HL-60 (cell line): ENCODE results near the gene AASS.

Source experiments
- DNase-seq, 2 experiments: peaks; one replicate each; pipeline ENCODE4 v3.0.0-alpha.2; 2010 to 2020; ENCODE audit warnings: low read depth in 1 of 2, low spot score in 1 of 2
- H3K27ac ChIP-seq: fragments of 250-450 bp; sonication (Bioruptor Pico); replicated peaks from 2 replicates; pipeline ENCODE4 v1.5.1; 2020; ENCODE audit warnings: mild to moderate bottlenecking, moderate library complexity
- H3K27me3 ChIP-seq: fragments of 250-450 bp; sonication (Bioruptor Pico); 2 replicates; pipeline ENCODE4 v1.5.1; 2021; ENCODE audit warnings: mild to moderate bottlenecking, moderate library complexity; ENCODE audit not compliant: insufficient read depth, poor library complexity, severe bottlenecking
- H3K4me3 ChIP-seq: replicated peaks from 2 replicates; pipeline ENCODE4 v1.5.1; 2011; ENCODE audit warnings: mild to moderate bottlenecking, control low read depth, low read length; ENCODE audit not compliant: insufficient read depth
- GABPA ChIP-seq: IDR thresholded peaks from 2 replicates; pipeline ENCODE4 v1.6.1; 2012; ENCODE audit warnings: low read depth
- POLR2AphosphoS5 ChIP-seq: IDR thresholded peaks from 2 replicates; pipeline ENCODE4 v1.6.1; 2012; ENCODE audit warnings: low read depth
- SPI1 ChIP-seq: IDR thresholded peaks from 2 replicates; pipeline ENCODE4 v1.6.1; 2012; ENCODE audit warnings: low read depth, mild to moderate bottlenecking, borderline replicate concordance
- TF ChIP-seq, protein P1 (sequence below): IDR thresholded peaks from one replicate; pipeline ENCODE4 v1.5.1; 2011; ENCODE audit warnings: low read length, control low read depth, inconsistent platforms; ENCODE audit not compliant: insufficient read depth
- TF ChIP-seq, protein P2 (sequence below): IDR thresholded peaks from 2 replicates; pipeline ENCODE4 v1.6.1; 2012; ENCODE audit warnings: low read depth; ENCODE audit not compliant: insufficient replicate concordance

Gene AASS

GRCh38 chr7:122148081-122148480 lies 4.0 kb upstream of the AASS start:
- TF ChIP-seq, protein P1, sequence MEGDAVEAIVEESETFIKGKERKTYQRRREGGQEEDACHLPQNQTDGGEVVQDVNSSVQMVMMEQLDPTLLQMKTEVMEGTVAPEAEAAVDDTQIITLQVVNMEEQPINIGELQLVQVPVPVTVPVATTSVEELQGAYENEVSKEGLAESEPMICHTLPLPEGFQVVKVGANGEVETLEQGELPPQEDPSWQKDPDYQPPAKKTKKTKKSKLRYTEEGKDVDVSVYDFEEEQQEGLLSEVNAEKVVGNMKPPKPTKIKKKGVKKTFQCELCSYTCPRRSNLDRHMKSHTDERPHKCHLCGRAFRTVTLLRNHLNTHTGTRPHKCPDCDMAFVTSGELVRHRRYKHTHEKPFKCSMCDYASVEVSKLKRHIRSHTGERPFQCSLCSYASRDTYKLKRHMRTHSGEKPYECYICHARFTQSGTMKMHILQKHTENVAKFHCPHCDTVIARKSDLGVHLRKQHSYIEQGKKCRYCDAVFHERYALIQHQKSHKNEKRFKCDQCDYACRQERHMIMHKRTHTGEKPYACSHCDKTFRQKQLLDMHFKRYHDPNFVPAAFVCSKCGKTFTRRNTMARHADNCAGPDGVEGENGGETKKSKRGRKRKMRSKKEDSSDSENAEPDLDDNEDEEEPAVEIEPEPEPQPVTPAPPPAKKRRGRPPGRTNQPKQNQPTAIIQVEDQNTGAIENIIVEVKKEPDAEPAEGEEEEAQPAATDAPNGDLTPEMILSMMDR: no peak
- TF ChIP-seq GABPA (no peak), POLR2AphosphoS5 (no peak)
- TF ChIP-seq, protein P2, sequence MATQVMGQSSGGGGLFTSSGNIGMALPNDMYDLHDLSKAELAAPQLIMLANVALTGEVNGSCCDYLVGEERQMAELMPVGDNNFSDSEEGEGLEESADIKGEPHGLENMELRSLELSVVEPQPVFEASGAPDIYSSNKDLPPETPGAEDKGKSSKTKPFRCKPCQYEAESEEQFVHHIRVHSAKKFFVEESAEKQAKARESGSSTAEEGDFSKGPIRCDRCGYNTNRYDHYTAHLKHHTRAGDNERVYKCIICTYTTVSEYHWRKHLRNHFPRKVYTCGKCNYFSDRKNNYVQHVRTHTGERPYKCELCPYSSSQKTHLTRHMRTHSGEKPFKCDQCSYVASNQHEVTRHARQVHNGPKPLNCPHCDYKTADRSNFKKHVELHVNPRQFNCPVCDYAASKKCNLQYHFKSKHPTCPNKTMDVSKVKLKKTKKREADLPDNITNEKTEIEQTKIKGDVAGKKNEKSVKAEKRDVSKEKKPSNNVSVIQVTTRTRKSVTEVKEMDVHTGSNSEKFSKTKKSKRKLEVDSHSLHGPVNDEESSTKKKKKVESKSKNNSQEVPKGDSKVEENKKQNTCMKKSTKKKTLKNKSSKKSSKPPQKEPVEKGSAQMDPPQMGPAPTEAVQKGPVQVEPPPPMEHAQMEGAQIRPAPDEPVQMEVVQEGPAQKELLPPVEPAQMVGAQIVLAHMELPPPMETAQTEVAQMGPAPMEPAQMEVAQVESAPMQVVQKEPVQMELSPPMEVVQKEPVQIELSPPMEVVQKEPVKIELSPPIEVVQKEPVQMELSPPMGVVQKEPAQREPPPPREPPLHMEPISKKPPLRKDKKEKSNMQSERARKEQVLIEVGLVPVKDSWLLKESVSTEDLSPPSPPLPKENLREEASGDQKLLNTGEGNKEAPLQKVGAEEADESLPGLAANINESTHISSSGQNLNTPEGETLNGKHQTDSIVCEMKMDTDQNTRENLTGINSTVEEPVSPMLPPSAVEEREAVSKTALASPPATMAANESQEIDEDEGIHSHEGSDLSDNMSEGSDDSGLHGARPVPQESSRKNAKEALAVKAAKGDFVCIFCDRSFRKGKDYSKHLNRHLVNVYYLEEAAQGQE: no peak
- no peak for DNase-seq
- H3K4me3 ChIP-seq: no peak overlapping the region
- peaks cover 13% of the 10 kb centered on the region for H3K27me3 ChIP-seq
- no peak overlapping the region for H3K27ac ChIP-seq

GRCh38 chr7:122145937-122146645 lies 2.0 kb upstream of the AASS start:
- H3K27me3 ChIP-seq: peaks cover 19% of the 10 kb centered on the region
- DNase-seq: no peak
- H3K27ac ChIP-seq: no peak overlapping the region
- TF ChIP-seq POLR2AphosphoS5 (no peak), GABPA (no peak), SPI1 (peak; percentile 44)
- TF ChIP-seq, protein P2: no peak
- TF ChIP-seq, protein P1: no peak
- H3K4me3 ChIP-seq: no peak overlapping the region

GRCh38 chr7:122143376-122143750 lies 686 bp downstream of the AASS start:
- Histone ChIP-seq H3K4me3 (no peak overlapping the region), H3K27me3 (peaks cover 19% of the 10 kb centered on the region), H3K27ac (no peak overlapping the region)
- TF ChIP-seq POLR2AphosphoS5 (no peak), SPI1 (no peak), GABPA (no peak)
- TF ChIP-seq, protein P2: no peak
- TF ChIP-seq, protein P1: no peak
- no peak for DNase-seq
